T-helper 2 cell treated with Interferon-gamma antibody and Interleukin-4, amounts not matched to agents 5 μg/mL and 100 μg/mL, for 36 hours (primary cell): Measurements from ENCODE around the gene PDZD4.

Experiments used
- DNase-seq: peaks from one replicate; pipeline ENCODE4 v3.0.0; 2021; ENCODE audit warnings: low spot score
- H3K27ac Mint-ChIP-seq: one replicate; pipeline ENCODE4 v1.8.0; 2021; ENCODE audit warnings: mild to moderate bottlenecking, mixed read lengths
- H3K27me3 Mint-ChIP-seq: one replicate; pipeline ENCODE4 v1.8.0; 2021; ENCODE audit warnings: low read depth, mixed read lengths
- H3K36me3 Mint-ChIP-seq: one replicate; pipeline ENCODE4 v1.8.0; 2021; ENCODE audit warnings: low read depth, mixed read lengths
- H3K4me1 Mint-ChIP-seq: one replicate; pipeline ENCODE4 v1.8.0; 2021; ENCODE audit warnings: low read depth, mixed read lengths
- H3K4me3 Mint-ChIP-seq: one replicate; pipeline ENCODE4 v1.8.0; 2022; ENCODE audit warnings: mild to moderate bottlenecking, moderate library complexity, mixed read lengths
- H3K9me3 Mint-ChIP-seq: one replicate; pipeline ENCODE4 v1.8.0; 2021; ENCODE audit warnings: mixed read lengths

The PDZD4 gene

DNA sequence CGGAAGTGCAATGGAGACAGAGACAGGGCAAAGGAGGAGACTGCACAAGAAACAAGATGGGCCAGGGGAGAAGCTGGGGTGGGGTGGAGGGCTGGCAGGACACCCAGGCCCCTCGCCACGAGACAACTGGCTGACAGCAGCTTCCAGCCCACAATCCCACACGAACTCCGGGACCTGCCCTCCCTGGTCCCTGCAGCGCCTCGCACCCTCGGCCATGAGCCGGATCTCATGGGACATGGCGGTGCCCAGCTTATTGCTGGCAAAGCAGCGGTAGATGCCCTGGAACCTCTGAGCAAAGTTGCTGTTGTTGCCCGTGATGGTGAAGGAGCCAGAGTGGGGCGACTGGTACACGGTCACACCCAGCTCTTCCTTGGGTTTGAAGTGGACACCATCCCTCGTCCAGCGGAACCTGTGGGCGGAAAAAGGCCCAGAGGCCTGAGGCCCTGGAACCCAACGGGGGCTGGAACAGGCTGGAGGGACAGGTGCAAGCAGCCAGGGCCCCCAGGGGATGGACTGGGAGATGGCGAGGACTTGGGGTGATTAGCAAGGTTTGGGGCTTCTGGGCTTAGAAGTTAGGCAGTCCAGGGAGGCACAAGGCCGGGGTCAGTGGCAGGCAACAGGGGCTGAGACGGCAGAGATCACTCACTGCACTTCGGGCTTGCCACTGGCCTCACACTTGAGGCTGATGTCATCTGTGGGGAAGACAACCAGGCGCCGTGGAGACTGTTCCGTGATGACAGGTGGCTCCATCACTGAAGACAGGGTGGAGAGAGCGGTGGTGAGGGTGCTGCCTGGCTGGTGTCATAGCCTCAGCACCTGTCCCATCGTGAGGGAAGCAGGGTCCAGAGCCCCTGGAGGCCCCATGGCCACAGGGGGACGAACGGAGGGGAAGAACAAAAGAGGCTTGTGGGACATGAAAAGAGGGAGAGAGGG lies 41.9 kb upstream of the PDZD4 start:
- no peak overlapping the region for H3K4me3 Mint-ChIP-seq
- H3K36me3 Mint-ChIP-seq, result no peaks in the 10 kb centered on the region
- peaks cover 7% of the 10 kb centered on the region for H3K27me3 Mint-ChIP-seq
- no peaks in the 10 kb centered on the region for H3K4me1 Mint-ChIP-seq
- no peak overlapping the region for H3K27ac Mint-ChIP-seq
- DNase-seq, result no peak
- no peaks in the 10 kb centered on the region for H3K9me3 Mint-ChIP-seq

DNA sequence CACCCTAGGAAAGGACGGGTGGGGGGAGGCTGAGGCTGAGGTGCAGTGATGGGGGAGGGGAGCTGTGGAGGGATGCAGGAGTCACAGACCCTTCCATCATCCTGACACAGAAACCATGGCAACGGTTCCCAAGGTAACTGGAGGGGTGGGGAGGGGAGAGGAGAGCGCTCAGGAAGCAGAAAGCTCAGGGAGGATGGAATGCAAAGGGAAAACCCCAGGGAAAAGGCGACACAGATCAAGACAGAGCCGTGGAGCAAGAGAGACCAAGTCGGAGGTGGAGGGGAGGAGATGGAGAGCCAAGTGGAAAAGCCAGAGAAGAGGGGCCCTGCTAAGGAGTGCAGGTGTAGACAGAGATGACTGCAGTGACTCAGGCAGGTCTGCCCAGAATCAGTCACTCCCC lies 41.1 kb upstream of the PDZD4 start:
- H3K4me3 Mint-ChIP-seq, result no peak overlapping the region
- no peaks in the 10 kb centered on the region for H3K36me3 Mint-ChIP-seq
- peaks cover 7% of the 10 kb centered on the region for H3K27me3 Mint-ChIP-seq
- no peaks in the 10 kb centered on the region for H3K4me1 Mint-ChIP-seq
- no peak overlapping the region for H3K27ac Mint-ChIP-seq
- DNase-seq, result no peak
- no peaks in the 10 kb centered on the region for H3K9me3 Mint-ChIP-seq

DNA sequence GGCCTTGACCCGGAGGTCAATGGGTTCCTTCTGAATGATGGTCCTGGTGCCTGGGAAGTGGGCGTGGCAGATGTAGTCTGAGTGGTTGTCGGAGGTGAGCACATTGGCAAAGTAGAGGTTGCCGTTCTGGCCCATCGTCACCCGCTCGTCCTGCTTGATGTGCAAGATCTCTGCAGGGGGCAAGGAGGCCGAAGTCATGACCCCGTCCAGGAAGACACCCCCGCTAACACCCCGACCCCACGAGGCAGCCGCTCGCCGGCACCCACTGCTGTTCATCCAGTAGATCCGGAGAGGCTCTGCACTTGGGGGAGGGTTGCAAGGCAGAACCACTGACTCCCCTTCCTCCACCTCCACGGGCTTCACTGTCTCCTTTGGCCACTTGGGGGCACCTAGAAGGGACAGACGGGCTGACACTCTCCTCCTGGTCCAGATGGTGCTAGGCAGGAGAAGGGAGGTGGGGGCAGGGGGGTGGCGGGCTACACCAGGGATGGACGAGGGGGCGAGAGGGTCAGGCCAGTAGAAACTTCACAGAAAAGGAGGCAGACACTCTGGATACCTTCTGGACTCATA lies 40.5 kb upstream of the PDZD4 start:
- H3K27me3 Mint-ChIP-seq, result peaks cover 3% of the 10 kb centered on the region
- H3K9me3 Mint-ChIP-seq, result no peaks in the 10 kb centered on the region
- no peak overlapping the region for H3K4me3 Mint-ChIP-seq
- H3K27ac Mint-ChIP-seq, result no peak overlapping the region
- H3K36me3 Mint-ChIP-seq, result no peaks in the 10 kb centered on the region
- H3K4me1 Mint-ChIP-seq, result no peaks in the 10 kb centered on the region
- DNase-seq, result no peak

DNA sequence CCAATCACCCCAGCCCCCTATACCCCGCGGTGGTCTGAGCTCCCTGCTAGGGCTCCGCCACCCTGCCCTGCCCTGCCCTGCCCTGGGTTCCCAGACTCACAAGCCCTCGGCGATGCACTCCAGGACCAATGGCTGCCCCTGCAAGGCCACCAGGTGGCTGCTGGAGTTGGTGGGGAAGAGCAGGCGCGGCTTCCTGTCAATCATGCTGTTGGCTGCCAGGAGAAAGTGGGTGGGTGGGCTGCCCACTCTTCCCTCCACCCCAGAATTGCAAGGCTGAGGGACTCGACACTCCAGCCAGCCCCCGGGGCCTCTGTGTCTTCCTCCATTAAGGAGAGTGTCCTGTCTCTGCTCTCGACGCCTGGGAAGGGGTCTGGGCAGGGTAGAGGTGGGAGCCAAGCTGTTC lies 39.9 kb upstream of the PDZD4 start:
- DNase-seq, result no peak
- Mint-ChIP-seq H3K27ac (no peak overlapping the region), H3K27me3 (peaks cover 3% of the 10 kb centered on the region), H3K4me3 (no peak overlapping the region), H3K9me3 (no peaks in the 10 kb centered on the region), H3K4me1 (no peaks in the 10 kb centered on the region), H3K36me3 (no peaks in the 10 kb centered on the region)

DNA sequence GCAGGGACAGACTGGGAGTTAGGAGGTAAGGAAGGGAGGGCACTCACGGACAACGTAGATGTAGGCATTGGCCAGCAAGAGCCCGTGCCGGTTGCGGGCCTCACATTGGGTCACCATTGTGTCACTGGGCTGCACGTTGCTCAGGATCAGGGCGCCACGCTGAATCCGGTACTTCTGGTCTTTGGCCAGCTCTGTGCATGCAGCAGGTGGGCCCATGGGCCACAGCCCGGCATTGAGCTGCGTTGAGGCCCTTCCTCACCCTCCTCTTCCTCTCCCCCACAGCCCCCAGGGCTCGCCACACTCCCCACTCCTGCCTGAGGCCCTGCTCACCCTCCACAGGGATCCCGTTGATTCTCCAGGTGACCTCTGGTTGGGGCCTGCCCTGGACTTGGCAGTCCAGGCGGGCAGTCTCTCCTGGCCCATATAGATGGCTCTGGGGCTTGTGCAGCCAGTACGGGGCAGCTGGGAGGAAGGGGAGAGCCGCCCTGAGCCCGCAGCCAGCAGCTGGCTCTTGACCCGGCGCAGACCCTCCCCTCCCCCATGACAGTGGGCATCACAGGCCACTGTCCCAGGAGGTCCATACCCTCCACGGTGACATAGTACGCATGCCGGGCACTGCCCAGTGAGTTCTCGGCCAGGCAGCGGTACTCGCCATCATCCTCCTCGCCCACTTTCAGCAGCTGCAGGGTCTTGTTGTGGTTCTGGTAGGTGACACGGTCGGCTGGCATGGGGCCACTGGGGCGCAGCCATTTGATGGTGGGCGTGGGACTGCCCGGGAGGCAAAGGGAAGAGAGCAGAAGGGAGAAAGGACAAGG lies 39.3 kb upstream of the PDZD4 start:
- no peaks in the 10 kb centered on the region for H3K36me3 Mint-ChIP-seq
- DNase-seq, result no peak
- H3K27ac Mint-ChIP-seq, result no peak overlapping the region
- no peaks in the 10 kb centered on the region for H3K4me1 Mint-ChIP-seq
- H3K27me3 Mint-ChIP-seq, result peaks cover 2% of the 10 kb centered on the region
- no peaks in the 10 kb centered on the region for H3K9me3 Mint-ChIP-seq
- no peak overlapping the region for H3K4me3 Mint-ChIP-seq

DNA sequence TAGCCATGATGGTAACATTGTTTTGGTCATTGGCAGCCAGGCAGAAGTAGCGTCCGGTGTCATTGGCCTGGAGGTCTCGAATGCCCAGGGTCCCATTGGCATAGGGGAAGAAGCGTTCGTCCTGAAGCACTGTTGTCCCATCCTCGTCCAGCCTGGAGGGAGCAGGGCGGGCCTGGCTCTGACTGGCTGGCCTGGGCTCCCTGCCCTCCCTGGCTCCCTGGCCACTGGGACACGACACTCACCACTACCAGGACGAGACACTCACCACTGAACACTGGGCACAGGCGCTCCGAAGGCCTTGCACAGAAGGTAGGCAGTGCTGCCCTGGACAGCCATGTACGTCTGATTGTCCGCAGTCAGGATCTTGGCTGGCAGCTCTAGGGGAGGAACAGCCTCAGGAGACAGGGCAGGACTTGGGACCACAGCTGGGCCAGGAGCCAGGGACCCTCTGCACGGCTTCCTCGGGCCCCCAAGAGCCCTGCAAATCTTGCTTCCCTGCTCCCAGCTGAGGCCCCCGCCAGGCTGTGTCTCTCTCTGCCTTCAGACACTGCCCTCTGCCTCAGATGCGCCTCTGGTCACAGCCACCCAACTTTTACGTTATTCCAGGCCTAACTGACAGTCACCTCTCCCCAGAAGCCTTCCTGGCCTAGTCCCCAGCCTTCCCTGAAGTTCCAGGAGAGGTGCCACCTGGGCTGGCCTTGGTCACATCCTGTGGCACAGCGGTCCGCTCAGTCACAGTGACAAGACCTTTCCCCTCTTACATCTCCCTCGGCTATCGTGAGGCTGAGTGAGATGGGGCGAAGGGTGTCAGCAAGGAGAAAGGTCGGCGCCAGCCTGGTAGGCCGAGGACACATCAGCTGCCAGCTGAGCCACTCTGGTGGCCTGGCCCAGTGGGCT lies 38.5 kb upstream of the PDZD4 start:
- H3K27ac Mint-ChIP-seq, result no peak overlapping the region

DNA sequence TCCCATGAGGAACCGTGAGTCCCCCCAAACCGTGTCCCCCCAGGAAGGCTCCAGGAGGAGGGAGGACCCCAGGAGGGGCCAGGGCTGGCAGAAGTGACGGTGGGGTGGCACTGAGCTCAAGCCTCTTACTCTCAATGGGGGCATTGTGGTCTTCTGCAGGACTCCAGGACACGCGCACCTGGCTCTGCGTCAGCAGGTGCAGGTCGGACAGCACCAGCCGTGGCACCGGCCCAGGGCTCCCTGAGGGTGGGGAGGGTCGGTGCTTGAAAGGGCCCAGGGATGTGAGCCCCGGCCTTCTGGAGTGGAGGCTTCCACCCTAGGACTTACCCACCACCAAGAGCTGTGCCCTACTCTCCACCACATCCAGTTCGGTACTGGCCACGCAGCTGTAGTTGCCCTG lies 37.3 kb upstream of the PDZD4 start:
- Mint-ChIP-seq H3K36me3 (no peaks in the 10 kb centered on the region), H3K9me3 (no peaks in the 10 kb centered on the region), H3K27me3 (no peaks in the 10 kb centered on the region), H3K27ac (no peak overlapping the region), H3K4me1 (no peaks in the 10 kb centered on the region), H3K4me3 (no peak overlapping the region)
- no peak for DNase-seq

More for the DNA sequence above, 38.5 kb upstream of the PDZD4 start:
- Mint-ChIP-seq H3K27me3 (no peaks in the 10 kb centered on the region), H3K9me3 (no peaks in the 10 kb centered on the region), H3K36me3 (no peaks in the 10 kb centered on the region), H3K4me1 (no peaks in the 10 kb centered on the region), H3K4me3 (no peak overlapping the region)
- DNase-seq, result no peak

DNA sequence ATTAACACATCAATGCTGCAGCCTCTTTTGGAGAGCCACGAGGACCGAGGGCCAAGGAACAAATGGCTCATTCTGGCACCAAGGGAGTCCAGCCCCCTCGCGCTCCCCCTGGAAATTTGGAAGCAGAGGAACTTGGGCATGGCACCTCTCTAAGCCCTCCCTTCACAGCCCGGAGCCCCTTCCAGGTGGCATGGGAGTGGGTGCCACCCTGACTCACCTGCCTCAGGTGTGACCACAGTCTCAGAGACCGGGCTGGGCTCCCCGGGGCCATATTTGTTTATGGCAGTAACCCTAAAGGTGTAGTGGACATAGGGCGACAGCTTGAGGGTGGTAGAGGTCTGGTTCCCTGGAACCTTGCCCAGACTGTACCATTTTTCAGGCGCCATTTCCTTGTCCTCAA lies 36.8 kb upstream of the PDZD4 start:
- H3K27ac Mint-ChIP-seq, result no peak overlapping the region
- no peaks in the 10 kb centered on the region for H3K36me3 Mint-ChIP-seq
- DNase-seq, result no peak
- H3K4me1 Mint-ChIP-seq, result no peaks in the 10 kb centered on the region
- H3K27me3 Mint-ChIP-seq, result no peaks in the 10 kb centered on the region
- H3K4me3 Mint-ChIP-seq, result no peak overlapping the region
- no peaks in the 10 kb centered on the region for H3K9me3 Mint-ChIP-seq

DNA sequence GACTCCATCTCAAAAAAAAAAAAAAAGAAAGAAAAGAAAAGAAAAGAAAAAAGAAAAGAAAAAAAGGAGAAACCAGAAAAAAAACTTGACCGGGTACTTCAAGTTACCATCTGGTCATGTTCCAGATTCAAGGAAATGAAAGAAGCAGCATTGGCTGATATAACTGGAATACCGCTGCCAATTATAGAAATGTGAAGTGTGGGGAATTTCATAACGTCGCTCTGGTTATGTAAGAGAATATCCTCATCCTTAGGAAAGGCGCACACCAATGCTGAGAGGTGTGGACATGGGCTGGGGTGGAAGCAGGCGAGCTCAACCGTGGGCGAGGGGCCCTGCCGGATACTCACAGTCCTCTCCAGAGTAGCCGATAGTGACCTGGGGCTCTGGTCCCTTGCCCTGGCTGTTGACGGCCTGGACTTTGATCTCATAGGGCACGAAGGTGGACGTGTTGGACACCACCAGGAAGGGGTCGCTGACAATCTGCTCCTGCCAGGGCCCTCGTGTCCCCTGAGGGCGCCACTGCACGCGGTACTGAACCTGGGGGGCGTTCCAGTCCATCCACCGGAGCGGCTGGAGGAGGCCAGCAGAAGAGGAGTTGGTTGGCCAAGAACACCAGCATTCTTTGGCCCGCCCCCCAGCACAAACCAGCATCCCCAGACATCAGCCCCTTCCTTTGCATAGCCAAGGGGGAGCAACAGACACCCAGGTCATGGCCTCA lies 36.1 kb upstream of the PDZD4 start:
- Mint-ChIP-seq H3K36me3 (no peaks in the 10 kb centered on the region), H3K4me1 (no peaks in the 10 kb centered on the region), H3K9me3 (no peaks in the 10 kb centered on the region), H3K4me3 (no peak overlapping the region), H3K27ac (no peak overlapping the region), H3K27me3 (no peaks in the 10 kb centered on the region)
- no peak for DNase-seq

DNA sequence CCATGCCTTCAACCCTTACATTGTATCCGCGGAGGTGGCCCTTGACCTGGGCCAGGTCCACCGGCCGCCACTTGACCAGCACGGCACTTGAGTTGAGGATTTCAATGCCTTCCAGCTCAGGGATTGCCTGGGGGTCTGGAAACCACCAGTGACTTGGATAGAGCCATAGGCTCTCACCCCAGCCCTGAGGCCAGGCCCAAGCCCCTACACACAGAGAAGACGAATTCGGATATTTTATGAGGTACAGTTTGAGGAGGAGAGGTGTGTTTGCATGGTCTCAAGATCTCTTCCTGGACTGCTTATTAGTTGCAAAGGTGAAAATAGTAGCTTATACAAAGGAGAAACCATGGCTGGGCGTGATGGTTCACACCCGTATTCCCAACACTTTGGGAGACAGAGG lies 35.3 kb upstream of the PDZD4 start:
- no peak for DNase-seq
- Mint-ChIP-seq H3K4me1 (no peaks in the 10 kb centered on the region), H3K4me3 (no peak overlapping the region), H3K36me3 (no peaks in the 10 kb centered on the region), H3K9me3 (no peaks in the 10 kb centered on the region), H3K27me3 (no peaks in the 10 kb centered on the region), H3K27ac (no peak overlapping the region)

DNA sequence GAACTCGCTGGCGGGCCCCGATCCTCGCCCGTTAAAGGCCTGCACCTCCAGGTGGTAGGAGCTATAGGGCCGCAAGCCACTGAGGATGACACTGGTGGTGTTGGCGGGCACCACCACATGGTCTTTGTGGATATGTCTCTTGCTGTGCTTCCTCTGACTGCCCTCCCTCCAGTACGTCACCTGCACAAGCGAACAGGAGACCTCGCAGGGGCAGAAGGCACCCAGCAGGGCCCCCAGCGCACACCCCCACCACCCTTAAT lies 34.9 kb upstream of the PDZD4 start:
- no peaks in the 10 kb centered on the region for H3K36me3 Mint-ChIP-seq
- no peaks in the 10 kb centered on the region for H3K9me3 Mint-ChIP-seq
- no peak for DNase-seq
- H3K4me3 Mint-ChIP-seq, result no peak overlapping the region
- H3K27ac Mint-ChIP-seq, result no peak overlapping the region
- no peaks in the 10 kb centered on the region for H3K4me1 Mint-ChIP-seq
- no peaks in the 10 kb centered on the region for H3K27me3 Mint-ChIP-seq

DNA sequence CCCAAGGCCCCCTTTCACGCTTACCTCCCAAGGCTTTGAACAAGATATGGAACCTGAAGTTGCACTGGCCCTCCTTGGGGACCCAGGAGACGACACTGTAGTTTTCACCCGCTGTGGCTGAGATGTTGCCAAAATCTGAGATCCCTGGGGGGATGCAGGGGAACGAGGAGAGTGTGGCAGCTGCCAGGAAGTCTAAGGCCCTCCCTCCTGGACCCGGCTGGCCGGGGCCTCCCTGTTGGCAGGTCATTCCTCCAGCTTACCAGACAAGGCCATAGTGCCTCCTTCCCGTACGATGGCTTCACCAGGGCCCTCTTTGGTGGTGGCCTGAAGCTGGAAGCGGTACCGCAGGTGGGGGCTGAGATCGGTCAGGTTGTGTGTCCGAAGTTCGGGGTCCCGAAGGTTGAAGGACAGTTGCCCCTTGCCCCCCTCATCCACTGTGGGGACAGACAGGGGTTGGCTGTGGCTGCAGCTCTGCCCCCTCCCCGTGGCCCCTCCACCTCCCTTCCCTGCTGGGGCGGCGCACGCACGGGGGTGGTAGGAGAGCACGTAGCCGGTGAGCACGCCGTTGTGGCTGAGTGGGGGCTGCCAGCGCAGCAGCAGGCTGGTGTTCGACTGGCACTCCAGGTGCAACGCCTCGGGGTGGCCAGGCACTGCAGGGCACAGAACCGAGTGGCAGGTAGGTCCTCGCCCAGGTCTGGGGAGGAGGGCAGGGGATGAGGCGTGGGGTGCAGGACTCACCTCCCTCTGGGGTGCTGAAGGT lies 34.4 kb upstream of the PDZD4 start:
- no peaks in the 10 kb centered on the region for H3K9me3 Mint-ChIP-seq
- no peaks in the 10 kb centered on the region for H3K4me1 Mint-ChIP-seq
- DNase-seq, result no peak
- H3K36me3 Mint-ChIP-seq, result no peaks in the 10 kb centered on the region
- no peak overlapping the region for H3K27ac Mint-ChIP-seq
- no peaks in the 10 kb centered on the region for H3K27me3 Mint-ChIP-seq
- no peak overlapping the region for H3K4me3 Mint-ChIP-seq

DNA sequence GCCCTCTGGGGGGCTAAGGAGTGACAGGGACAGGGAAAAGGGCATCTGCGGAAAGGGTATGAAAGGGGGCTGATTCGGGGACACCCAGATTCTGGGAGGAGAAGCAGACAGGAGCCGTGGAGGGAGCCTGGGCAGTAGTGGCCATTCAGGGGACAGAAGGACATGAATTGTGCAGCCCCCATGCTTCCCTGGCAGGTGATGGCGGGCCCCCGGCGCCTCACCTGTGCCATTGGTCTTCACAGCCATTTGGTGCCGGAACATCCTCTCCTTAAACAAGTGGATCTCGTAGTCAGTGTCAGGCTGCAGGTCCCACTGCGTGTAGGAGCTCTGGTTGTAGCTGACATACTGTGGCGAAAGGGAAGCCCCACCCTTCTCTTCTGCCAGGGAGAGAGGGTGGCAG lies 33.8 kb upstream of the PDZD4 start:
- no peak for DNase-seq
- no peak overlapping the region for H3K27ac Mint-ChIP-seq
- no peaks in the 10 kb centered on the region for H3K36me3 Mint-ChIP-seq
- no peak overlapping the region for H3K4me3 Mint-ChIP-seq
- H3K27me3 Mint-ChIP-seq, result no peaks in the 10 kb centered on the region
- no peaks in the 10 kb centered on the region for H3K9me3 Mint-ChIP-seq
- H3K4me1 Mint-ChIP-seq, result no peaks in the 10 kb centered on the region
